GM18951 (cell line): ENCODE results near the gene LDB2.

Source experiments
- POLR2A ChIP-seq: IDR thresholded peaks from 4 replicates; pipeline ENCODE4 v1.6.1; 2011; ENCODE audit warnings: mild to moderate bottlenecking; ENCODE audit not compliant: insufficient read length, insufficient read depth; ENCODE audit errors: extremely low read depth
- in situ Hi-C: fragments of 300-500 bp; cut with MboI; formaldehyde crosslinking; loops from one replicate; pipeline ENCODE4 v1.12.0; 2022; ENCODE audit warnings: low sequenced_read_pairs, mixed read lengths, inconsistent platforms; ENCODE audit not compliant: unreplicated experiment

Gene LDB2

DNA sequence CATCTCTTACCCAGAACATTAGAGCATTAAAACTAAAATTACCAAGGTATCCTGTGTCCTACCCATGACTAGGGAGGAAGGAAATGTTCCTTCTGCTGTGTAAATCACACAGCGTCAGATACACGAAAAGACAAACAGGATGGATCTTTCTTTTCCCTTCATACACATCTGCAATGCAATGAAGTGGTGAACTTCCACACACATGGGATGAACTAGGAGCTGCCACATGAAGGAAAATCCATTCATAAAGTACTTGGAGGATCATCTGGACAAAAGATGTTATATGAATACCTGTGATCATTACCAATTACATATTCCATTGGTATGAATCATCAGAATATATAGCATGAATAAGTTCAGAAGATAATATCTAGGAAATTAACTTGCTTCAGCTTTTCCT is 46.2 kb downstream of the LDB2 start:
- TF ChIP-seq POLR2A = no peak
- in situ Hi-C loops = no loop called here

DNA sequence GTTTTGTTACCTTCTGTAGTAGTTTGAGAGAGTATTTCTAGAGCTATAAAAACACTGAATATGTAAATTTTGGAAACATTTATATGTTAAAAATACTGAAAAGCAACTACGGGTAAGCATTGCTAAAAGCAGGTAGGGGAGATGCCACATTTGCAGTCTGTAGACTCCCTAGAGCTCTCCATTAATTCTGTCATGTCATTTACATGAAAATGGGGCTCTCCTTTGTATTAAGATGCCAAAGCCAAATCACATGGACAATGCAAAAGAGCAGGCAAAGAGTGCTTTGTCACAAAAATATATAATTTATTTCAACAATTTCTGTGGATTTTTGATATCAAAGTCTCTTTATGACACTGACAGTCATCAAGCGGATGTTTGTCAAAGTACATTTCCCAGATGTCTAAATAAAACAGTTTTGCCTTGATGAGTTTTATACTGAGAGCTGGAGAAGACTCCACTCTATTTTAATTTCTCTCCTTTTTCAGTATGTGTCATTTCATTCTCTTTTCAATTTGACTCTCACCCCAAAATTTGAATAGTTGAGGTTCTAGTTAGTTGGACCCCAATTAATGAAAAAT is 51.8 kb downstream of the LDB2 start:
- in situ Hi-C loops = no loop called here
- no peak for TF ChIP-seq POLR2A

DNA sequence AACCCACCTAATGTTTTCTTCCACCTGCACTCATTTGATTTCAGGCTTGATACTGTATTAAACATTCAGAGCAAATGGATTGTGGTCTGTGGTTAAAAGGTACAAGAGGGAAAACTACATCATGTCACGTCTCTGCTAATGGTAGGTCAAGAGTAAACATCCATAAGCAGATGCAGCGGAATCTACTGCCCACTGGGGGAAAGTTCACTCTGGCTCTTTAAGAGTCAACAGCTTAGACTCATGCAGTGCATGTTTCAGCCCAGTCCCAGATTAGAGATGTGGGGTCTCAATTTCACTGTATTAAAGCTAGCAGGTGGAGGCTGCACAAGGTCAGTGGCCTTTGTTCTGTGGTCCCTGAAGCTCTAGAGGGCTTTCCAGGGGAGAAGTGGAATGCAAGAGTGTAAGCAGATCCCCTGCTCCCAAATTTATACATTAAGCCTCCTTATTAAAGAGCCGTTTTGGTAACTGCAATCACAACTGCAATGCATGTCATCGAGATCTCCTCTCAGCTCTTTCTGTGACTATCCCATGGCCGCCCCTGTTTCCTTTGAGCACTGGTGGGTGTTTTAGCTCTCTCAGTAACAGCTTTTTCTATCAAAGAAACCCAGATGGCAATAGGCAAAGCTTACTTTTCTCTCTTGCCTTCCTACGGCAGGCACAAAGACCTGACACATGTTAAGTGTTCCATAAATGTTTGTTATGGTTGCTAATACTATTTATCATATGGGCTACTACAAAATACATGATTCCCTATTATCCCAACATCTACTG is 53.4 kb downstream of the LDB2 start:
- TF ChIP-seq POLR2A = no peak
- in situ Hi-C loops = no loop called here

DNA sequence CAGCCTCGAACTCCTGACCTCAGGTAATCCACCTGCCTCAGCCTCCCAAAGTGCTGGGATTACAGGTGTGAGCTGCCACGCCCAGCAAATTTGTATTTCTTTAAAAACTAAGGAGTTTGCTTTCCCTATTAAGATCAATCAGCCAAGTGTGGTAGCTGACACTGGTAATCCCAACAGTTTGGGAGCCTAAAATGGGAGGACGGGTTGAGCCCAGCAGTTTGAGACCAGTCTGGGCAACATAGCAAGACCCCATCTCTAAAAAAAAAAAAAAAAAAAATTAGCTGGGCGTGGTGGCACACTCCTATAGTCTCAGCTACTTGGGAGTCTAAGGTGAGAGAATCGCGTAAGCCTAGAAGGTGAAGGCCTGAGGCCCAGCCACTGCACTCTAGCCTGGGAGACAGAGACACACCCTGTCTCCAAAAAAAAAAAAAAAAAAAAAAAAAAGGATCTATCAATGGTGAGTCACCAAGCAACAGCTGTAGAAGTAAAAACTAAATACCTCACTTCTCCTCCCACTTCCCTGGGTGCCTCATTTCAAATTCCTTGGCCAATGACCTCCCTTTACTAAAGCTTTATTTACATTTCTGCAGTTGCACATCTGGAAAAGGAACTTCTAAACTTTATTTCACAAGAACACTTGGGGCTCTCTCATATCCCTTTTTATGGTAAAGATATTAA is 54.5 kb downstream of the LDB2 start:
- in situ Hi-C loops = no loop called here
- no peak for TF ChIP-seq POLR2A

DNA sequence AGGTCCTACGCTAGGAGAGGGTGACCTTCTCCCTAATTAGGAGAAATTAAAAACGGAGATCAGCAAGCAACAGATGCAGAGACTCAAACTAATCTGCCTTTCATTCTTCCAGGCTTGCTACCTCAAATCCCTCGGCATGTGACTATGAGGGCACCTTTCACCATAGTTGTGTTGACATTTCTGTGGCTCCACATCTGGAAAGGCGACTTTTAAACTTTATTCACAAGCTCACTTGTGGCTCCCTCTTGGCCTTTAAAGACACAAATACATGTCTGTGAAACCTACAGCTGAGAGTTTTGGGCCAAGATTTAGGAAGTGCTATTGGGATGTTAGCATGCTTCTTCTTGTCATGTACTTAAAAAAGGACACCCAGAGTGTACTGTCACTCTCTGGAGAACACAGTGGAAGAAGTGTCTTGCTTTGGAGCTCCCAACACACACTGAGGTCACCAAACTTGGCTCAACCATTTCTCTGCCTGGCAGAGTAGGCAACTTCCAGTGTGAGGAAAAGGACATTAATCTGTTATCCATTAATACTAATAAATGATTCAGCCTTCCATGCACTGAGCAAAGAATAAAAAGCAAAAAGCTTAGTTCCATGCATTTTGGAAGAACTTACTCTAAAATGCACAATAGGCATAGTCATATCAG is 60.1 kb downstream of the LDB2 start:
- in situ Hi-C loops = no loop called here
- TF ChIP-seq POLR2A = no peak

DNA sequence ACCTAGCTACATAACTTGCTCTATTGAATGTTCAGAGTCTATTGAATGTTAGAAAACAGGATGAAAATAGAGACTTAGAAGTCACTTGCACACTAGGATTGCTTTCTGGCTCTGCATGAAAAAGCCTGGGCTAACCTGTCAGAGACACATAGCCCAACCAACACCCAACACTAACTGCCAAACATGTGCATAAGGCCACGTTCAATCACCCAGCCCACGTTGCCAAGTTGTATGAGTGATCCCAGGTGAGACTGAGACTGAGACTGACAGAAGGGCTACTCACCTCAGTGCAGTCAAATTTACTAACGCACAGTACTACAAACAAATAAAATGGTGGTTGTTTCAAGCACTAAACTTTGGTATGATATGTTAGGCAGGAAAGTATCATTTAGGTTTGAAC is 61.0 kb downstream of the LDB2 start:
- in situ Hi-C loops = no loop called here
- TF ChIP-seq POLR2A = no peak

DNA sequence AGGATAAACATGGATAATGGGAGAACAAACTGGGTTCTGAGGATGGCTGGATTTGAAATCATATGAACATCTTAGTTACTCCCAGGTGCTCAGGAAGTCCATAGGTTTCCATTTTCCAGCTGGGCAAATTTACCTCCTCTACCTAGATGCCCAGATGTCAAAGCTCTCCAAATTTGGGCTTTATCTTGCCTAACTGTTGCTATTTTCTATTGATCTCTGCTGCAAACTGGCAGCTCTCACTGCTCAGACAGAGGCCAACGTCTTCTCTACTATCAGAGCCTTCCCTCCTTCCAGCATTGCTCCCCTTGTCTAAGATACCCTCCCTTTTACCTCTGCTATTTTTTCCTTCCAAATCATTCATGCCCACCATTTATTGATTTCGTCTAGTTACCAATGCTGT is 62.1 kb downstream of the LDB2 start:
- in situ Hi-C loops = no loop called here

DNA sequence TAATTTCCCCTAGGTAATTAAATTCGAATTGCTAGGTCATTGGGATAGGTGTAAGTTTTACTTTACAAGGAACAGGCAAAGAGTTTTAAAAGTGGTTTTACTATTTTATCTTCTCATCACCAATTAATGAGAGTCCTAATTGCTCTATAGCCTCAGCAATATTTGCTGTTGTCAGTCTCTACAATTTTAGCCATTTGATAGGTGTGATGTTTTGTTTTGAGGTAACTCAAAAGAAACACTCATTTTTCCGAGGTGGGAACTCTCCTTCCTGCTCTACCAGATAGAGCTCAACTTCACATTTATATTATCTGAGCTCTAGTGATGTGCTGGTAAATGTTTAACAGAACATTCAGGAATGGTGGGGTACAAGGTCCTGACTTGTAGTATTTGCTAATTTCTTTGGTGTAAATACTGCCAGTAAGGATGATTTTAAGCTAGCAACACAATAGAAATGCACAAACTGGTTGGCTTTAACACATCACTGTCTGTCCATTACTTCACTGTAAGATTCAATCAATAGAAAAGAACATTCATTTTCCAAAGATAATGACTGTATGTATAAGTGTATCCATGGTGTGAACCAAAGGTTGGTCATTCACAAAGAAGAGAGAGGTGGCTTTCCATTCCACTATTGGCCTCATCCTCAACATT is 62.7 kb downstream of the LDB2 start:
- no peak for TF ChIP-seq POLR2A
- in situ Hi-C loops = no loop called here

More for the DNA sequence above, 62.1 kb downstream of the LDB2 start:
- TF ChIP-seq POLR2A = no peak

DNA sequence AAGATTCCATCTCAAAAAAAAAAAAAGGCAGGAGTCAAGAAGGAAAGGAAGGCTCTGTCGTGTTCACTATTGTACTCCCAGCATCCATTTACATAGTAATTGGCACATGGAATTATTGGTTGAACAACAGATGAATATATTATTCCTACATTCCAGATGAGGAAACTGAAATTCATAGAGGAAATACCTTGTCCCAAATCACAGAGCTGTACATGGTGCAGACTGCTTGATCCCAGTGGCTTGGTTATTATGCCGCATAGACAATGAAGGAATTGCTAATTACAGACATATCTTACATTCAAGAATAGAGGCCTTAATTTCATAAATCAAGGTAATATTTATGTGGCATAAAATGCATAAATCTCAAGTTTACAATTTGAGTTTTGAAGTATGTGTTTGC is 63.6 kb downstream of the LDB2 start:
- TF ChIP-seq POLR2A = no peak
- in situ Hi-C loops = no loop called here

DNA sequence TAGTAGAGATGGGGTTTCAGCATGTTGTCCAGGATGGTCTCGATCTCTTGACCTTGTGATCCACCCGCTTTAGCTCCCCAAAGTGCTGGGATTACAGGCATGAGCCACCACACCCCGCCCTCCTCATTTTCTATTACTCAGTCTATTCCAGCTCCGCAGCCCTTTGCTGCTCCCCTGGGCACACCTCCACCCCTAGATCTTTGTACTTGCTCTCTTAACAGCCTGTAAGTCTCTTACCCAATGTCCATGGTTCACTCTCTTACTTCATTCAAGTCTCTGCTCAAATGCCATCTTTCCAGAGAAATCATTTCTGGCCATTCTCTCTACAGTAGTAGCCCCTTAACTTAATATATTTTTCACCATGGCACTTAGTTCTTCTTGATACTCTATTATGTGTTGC is 64.7 kb downstream of the LDB2 start:
- TF ChIP-seq POLR2A = no peak
- in situ Hi-C loops = no loop called here

DNA sequence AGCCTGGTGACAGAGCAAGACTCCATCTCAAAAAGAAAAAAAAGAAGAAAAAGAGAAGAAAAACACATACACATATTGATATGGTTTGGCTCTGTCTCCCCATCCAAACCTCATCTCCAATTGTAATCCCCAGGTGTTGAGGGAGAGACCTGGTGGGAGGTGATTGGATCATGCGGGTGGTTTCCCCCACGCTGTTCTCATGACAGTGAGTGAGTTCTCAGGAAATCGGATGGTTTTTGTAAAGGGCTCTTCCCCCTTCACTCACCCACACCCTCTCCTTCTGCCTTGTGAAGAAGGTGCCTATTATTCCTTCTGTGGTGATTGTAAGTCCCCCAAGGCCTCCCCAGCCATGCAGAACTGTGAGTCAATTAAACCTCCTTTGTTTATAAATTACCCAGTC is 68.4 kb downstream of the LDB2 start:
- no peak for TF ChIP-seq POLR2A
- in situ Hi-C loops = no loop called here

DNA sequence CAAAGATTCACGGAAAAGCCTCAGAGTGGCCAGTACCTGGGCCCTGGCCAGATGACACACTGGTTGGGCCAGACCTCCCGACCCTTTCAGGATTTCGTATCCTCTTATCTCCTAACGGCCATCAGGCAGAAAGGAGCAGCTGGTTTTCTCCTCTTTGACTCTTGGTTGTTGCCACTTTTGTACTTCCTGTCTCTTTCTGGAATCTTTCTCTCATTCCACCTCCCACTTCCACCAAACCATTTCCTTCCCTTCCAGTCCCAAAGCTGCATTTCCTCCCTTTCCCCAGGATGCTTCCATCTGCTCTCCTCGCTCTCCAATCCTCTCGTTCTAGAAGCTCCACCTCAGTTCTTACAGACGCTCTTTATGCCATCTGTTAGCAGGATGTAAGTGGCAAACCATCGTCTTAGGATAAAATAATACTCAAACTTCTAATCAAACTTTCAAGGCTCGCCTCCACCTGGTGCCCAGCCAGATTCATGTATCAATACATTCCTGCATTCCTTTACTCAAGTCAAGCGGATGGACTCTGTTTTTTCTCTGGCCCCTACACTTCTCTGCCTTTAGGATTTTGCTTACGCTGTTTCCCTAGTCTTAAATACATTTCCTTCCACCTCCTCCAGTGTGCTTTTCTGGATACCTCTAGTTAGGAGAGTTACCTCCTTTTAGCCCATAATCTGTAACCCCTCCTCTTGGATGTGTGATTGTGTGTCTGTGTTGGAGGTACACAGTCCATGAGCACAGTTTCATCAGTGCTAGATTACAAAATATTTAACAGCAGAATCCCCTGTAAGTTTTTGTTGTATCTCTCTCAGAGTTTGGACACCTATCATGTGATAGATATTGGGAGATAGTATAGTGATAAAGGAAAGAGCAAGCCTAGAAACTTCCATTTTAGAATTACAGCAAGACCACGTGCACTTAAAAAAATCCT is 70.4 kb downstream of the LDB2 start:
- in situ Hi-C loops = no loop called here
- no peak for TF ChIP-seq POLR2A
